ENCODE data around the gene NKX1-2. TPM values are rescaled to one million over a fixed set of nuclear protein-coding genes. Genes with fewer than 3 reads are reported as not detected.

NKX1-2 gene
- total and polyA plus RNA-seq, 2 experiments from 2014 or later, result 9.8 to 39.4 TPM

DNA sequence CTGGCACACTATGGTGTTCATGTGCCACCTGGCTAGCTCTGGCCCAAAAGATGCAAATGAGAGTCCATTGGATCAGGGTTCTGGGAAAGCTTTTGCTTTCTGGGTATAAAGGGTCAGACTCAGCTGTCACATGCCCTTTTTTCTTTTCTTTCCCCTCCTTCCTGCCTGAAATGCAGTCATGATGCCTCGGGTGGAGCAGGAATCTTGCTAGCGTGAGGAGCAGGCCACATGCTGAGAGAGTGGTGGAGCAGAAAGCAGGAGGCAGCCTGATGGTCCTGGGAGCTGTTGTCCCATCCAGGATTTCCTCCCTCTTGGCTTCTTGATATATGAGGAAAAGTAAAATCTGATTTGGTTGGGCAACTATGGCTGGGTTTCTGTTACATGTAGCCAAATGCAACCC, 9.1 kb upstream of the NKX1-2 start:
- no peak for TF ChIP-seq NANOG (IDR thresholded peaks at IDR 0.05; ENCODE audit: borderline replicate concordance)
- no peak for TF ChIP-seq EZH2 (IDR thresholded peaks at IDR 0.05; ENCODE audit: low read depth, unreplicated experiment)
- TF ChIP-seq STAT1 (IDR thresholded peaks at IDR 0.05; ENCODE audit: unreplicated experiment), result no peak
- TF ChIP-seq EZH2phosphoT487 (IDR thresholded peaks at IDR 0.05; ENCODE audit: unreplicated experiment), result no peak
- peaks cover 4% of the 10 kb centered on the region; the same call in 1 of the 2 replicates for H3F3A ChIP-seq (replicated peaks; ENCODE audit: low read depth)
- H2AFZ ChIP-seq, result no peak overlapping the region; the same call in 1 of the 2 replicates
- no peaks in the 10 kb centered on the region for H3K27me3 ChIP-seq (ENCODE audit: insufficient read depth)
- no peaks in the 10 kb centered on the region for H3K9me2 ChIP-seq (ENCODE audit: insufficient read depth)
- no peak overlapping the region for H3K4me3 Mint-ChIP-seq
- DNase-seq (ENCODE audit: low spot score), result no peak
- H4K20me1 ChIP-seq (replicated peaks; ENCODE audit: insufficient read depth), result no peaks in the 10 kb centered on the region
- H3K27ac Mint-ChIP-seq, result no peak overlapping the region
- no peak for ATAC-seq
- peaks cover 8% of the 10 kb centered on the region; the same call in 1 of the 2 replicates for H3K79me2 ChIP-seq (replicated peaks; ENCODE audit: insufficient read depth)
- H3K4me1 Mint-ChIP-seq, result peaks cover 56% of the 10 kb centered on the region
- H3K36me3 Mint-ChIP-seq (ENCODE audit: low read depth), result peaks cover 7% of the 10 kb centered on the region
- H3K9me3 Mint-ChIP-seq, result no peaks in the 10 kb centered on the region
- H3K4me2 ChIP-seq, result peak overlapping the region; percentile 4; the same call in 1 of the 2 replicates
- no peak overlapping the region for H3K4me3 ChIP-seq
- H3K4me1 ChIP-seq (ENCODE audit: insufficient read depth), result peaks cover 56% of the 10 kb centered on the region
- H3K36me3 ChIP-seq (ENCODE audit: insufficient read depth), result peaks cover 4% of the 10 kb centered on the region; the same call in 1 of the 2 replicates
- H3K27me3 Mint-ChIP-seq (ENCODE audit: insufficient read depth, low read depth, poor library complexity), result peaks cover 10% of the 10 kb centered on the region
- no peak overlapping the region for H3K27ac ChIP-seq (ENCODE audit: low read depth)

DNA sequence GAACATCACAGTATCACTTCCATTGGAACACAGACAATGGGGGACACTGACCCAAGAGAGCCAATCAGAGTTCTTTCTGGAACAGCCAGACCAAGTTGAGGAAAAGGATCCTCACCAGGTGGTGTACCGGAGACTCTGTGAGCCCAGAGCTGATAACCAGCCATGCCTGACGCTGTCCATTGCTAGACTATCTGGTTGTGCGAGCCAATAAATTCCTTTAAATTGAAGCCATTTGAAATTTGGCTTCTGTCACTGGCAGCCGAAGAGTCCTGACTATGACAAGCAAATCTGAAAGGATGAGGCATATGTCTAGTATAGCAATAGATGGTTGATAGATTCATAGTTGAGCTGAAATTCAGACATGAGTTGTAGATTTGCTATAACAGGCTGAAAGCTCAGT, 8.6 kb upstream of the NKX1-2 start:
- Histone ChIP-seq H3K79me2 (replicated peaks; ENCODE audit: insufficient read depth) (peaks cover 8% of the 10 kb centered on the region; the same call in 1 of the 2 replicates), H3K4me2 (peak overlapping the region; percentile 4; the same call in 1 of the 2 replicates), H3K36me3 (ENCODE audit: insufficient read depth) (peaks cover 4% of the 10 kb centered on the region; the same call in 1 of the 2 replicates), H3K4me3 (no peak overlapping the region), H4K20me1 (replicated peaks; ENCODE audit: insufficient read depth) (no peaks in the 10 kb centered on the region), H3K9me2 (ENCODE audit: insufficient read depth) (no peaks in the 10 kb centered on the region), H2AFZ (no peak overlapping the region; the same call in 1 of the 2 replicates), H3F3A (replicated peaks; ENCODE audit: low read depth) (peaks cover 4% of the 10 kb centered on the region; the same call in 1 of the 2 replicates), H3K27me3 (ENCODE audit: insufficient read depth) (no peaks in the 10 kb centered on the region), H3K4me1 (ENCODE audit: insufficient read depth) (peaks cover 60% of the 10 kb centered on the region), H3K27ac (ENCODE audit: low read depth) (no peak overlapping the region)
- no peaks in the 10 kb centered on the region for H3K9me3 Mint-ChIP-seq
- H3K4me3 Mint-ChIP-seq, result no peak overlapping the region
- no peak overlapping the region for H3K27ac Mint-ChIP-seq
- no peak for DNase-seq (ENCODE audit: low spot score)
- peaks cover 60% of the 10 kb centered on the region for H3K4me1 Mint-ChIP-seq
- H3K27me3 Mint-ChIP-seq (ENCODE audit: insufficient read depth, low read depth, poor library complexity), result peaks cover 10% of the 10 kb centered on the region
- H3K36me3 Mint-ChIP-seq (ENCODE audit: low read depth), result peaks cover 5% of the 10 kb centered on the region
- no peak for ATAC-seq
- TF ChIP-seq EZH2phosphoT487 (IDR thresholded peaks at IDR 0.05; ENCODE audit: unreplicated experiment) (no peak), STAT1 (IDR thresholded peaks at IDR 0.05; ENCODE audit: unreplicated experiment) (no peak), ZNF114 (CRISPR knock-in tag; IDR thresholded peaks at IDR 0.05) (no peak), NANOG (IDR thresholded peaks at IDR 0.05; ENCODE audit: borderline replicate concordance) (no peak), JUNB (IDR thresholded peaks at IDR 0.05; ENCODE audit: unreplicated experiment) (no peak), ZNF331 (CRISPR knock-in tag; IDR thresholded peaks at IDR 0.05; ENCODE audit: low read depth) (no peak)
- TF ChIP-seq, protein P1, sequence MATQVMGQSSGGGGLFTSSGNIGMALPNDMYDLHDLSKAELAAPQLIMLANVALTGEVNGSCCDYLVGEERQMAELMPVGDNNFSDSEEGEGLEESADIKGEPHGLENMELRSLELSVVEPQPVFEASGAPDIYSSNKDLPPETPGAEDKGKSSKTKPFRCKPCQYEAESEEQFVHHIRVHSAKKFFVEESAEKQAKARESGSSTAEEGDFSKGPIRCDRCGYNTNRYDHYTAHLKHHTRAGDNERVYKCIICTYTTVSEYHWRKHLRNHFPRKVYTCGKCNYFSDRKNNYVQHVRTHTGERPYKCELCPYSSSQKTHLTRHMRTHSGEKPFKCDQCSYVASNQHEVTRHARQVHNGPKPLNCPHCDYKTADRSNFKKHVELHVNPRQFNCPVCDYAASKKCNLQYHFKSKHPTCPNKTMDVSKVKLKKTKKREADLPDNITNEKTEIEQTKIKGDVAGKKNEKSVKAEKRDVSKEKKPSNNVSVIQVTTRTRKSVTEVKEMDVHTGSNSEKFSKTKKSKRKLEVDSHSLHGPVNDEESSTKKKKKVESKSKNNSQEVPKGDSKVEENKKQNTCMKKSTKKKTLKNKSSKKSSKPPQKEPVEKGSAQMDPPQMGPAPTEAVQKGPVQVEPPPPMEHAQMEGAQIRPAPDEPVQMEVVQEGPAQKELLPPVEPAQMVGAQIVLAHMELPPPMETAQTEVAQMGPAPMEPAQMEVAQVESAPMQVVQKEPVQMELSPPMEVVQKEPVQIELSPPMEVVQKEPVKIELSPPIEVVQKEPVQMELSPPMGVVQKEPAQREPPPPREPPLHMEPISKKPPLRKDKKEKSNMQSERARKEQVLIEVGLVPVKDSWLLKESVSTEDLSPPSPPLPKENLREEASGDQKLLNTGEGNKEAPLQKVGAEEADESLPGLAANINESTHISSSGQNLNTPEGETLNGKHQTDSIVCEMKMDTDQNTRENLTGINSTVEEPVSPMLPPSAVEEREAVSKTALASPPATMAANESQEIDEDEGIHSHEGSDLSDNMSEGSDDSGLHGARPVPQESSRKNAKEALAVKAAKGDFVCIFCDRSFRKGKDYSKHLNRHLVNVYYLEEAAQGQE (IDR thresholded peaks at IDR 0.05; ENCODE audit: unreplicated experiment), result no peak
- TF ChIP-seq, protein P2, sequence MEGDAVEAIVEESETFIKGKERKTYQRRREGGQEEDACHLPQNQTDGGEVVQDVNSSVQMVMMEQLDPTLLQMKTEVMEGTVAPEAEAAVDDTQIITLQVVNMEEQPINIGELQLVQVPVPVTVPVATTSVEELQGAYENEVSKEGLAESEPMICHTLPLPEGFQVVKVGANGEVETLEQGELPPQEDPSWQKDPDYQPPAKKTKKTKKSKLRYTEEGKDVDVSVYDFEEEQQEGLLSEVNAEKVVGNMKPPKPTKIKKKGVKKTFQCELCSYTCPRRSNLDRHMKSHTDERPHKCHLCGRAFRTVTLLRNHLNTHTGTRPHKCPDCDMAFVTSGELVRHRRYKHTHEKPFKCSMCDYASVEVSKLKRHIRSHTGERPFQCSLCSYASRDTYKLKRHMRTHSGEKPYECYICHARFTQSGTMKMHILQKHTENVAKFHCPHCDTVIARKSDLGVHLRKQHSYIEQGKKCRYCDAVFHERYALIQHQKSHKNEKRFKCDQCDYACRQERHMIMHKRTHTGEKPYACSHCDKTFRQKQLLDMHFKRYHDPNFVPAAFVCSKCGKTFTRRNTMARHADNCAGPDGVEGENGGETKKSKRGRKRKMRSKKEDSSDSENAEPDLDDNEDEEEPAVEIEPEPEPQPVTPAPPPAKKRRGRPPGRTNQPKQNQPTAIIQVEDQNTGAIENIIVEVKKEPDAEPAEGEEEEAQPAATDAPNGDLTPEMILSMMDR (conservative IDR thresholded peaks at IDR 0.05; ENCODE audit: low read depth in 2 of 2), result no peak
- TF ChIP-seq, protein P3, sequence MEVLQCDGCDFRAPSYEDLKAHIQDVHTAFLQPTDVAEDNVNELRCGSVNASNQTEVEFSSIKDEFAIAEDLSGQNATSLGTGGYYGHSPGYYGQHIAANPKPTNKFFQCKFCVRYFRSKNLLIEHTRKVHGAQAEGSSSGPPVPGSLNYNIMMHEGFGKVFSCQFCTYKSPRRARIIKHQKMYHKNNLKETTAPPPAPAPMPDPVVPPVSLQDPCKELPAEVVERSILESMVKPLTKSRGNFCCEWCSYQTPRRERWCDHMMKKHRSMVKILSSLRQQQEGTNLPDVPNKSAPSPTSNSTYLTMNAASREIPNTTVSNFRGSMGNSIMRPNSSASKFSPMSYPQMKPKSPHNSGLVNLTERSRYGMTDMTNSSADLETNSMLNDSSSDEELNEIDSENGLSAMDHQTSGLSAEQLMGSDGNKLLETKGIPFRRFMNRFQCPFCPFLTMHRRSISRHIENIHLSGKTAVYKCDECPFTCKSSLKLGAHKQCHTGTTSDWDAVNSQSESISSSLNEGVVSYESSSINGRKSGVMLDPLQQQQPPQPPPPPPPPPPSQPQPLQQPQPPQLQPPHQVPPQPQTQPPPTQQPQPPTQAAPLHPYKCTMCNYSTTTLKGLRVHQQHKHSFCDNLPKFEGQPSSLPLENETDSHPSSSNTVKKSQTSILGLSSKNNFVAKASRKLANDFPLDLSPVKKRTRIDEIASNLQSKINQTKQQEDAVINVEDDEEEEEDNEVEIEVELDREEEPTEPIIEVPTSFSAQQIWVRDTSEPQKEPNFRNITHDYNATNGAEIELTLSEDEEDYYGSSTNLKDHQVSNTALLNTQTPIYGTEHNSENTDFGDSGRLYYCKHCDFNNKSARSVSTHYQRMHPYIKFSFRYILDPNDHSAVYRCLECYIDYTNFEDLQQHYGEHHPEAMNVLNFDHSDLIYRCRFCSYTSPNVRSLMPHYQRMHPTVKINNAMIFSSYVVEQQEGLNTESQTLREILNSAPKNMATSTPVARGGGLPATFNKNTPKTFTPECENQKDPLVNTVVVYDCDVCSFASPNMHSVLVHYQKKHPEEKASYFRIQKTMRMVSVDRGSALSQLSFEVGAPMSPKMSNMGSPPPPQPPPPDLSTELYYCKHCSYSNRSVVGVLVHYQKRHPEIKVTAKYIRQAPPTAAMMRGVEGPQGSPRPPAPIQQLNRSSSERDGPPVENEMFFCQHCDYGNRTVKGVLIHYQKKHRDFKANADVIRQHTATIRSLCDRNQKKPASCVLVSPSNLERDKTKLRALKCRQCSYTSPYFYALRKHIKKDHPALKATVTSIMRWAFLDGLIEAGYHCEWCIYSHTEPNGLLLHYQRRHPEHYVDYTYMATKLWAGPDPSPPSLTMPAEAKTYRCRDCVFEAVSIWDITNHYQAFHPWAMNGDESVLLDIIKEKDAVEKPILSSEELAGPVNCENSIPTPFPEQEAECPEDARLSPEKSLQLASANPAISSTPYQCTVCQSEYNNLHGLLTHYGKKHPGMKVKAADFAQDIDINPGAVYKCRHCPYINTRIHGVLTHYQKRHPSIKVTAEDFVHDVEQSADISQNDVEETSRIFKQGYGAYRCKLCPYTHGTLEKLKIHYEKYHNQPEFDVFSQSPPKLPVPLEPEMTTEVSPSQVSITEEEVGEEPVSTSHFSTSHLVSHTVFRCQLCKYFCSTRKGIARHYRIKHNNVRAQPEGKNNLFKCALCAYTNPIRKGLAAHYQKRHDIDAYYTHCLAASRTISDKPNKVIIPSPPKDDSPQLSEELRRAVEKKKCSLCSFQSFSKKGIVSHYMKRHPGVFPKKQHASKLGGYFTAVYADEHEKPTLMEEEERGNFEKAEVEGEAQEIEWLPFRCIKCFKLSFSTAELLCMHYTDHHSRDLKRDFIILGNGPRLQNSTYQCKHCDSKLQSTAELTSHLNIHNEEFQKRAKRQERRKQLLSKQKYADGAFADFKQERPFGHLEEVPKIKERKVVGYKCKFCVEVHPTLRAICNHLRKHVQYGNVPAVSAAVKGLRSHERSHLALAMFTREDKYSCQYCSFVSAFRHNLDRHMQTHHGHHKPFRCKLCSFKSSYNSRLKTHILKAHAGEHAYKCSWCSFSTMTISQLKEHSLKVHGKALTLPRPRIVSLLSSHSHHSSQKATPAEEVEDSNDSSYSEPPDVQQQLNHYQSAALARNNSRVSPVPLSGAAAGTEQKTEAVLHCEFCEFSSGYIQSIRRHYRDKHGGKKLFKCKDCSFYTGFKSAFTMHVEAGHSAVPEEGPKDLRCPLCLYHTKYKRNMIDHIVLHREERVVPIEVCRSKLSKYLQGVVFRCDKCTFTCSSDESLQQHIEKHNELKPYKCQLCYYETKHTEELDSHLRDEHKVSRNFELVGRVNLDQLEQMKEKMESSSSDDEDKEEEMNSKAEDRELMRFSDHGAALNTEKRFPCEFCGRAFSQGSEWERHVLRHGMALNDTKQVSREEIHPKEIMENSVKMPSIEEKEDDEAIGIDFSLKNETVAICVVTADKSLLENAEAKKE (CRISPR knock-in tag; IDR thresholded peaks at IDR 0.05), result no peak

All from GM23338 (cell line).